Lower lobe of right lung (tissue), 2 donors: Measurements from ENCODE around the gene RIMS1. TPM values are rescaled to one million over a fixed set of nuclear protein-coding genes. Genes with fewer than 3 reads are reported as not detected.

Source experiments
- ATAC-seq, 2 donors: fragments of 200-7000 bp; cut with Tn5 transposase; one replicate each; pipeline ENCODE4 v1.9.1; 2020 to 2022; ENCODE audit warnings: mild to moderate bottlenecking in 2 of 2, moderate library complexity in 2 of 2
- DNase-seq: peaks from one replicate; pipeline ENCODE4 v3.0.0-alpha.2; 2020
- H3K27ac ChIP-seq: fragments of 200-600 bp; one replicate; pipeline ENCODE4 v1.8.0; 2022
- H3K27me3 ChIP-seq: fragments of 200-600 bp; one replicate; pipeline ENCODE4 v1.8.0; 2022; ENCODE audit warnings: low read depth
- H3K36me3 ChIP-seq: fragments of 200-600 bp; one replicate; pipeline ENCODE4 v1.8.0; 2022; ENCODE audit warnings: mild to moderate bottlenecking
- H3K4me1 ChIP-seq: fragments of 200-600 bp; one replicate; pipeline ENCODE4 v1.8.0; 2022
- H3K4me3 ChIP-seq: fragments of 200-600 bp; one replicate; pipeline ENCODE4 v1.8.0; 2022; ENCODE audit warnings: mild to moderate bottlenecking
- H3K9me3 ChIP-seq: fragments of 200-600 bp; one replicate; pipeline ENCODE4 v1.8.0; 2022
- intact Hi-C: fragments of 100-400 bp; cut with DNase I; formaldehyde crosslinking; loops from one replicate; pipeline ENCODE4 v1.11.0; 2022
- total RNA-seq: library from RNA; stranded (reverse); fragmentation: NEBNext Ultra II Directional; extraction: Animal tissue kit (Norgen Biotek cat#: 25700); gene quantifications from one replicate; pipeline ENCODE4 v1.2.1, GENCODE V29; 2021
- TF ChIP-seq, protein P1 (sequence below): fragments of 200-600 bp; IDR thresholded peaks from one replicate; pipeline ENCODE4 v1.8.0; 2022; ENCODE audit warnings: antibody characterized with exemption, mild to moderate bottlenecking
- donor health status: DM: no; HTN: yes; CAD: no; lungs with severe emphysema.

Gene RIMS1
- total RNA-seq, 1 donor from 2014 or later = 3.8 TPM

GRCh38 chr6:72064399-72064975 lies 178.1 kb downstream of the RIMS1 start:
- Histone ChIP-seq H3K4me3 (no peak overlapping the region), H3K36me3 (no peaks in the 10 kb centered on the region), H3K9me3 (no peaks in the 10 kb centered on the region), H3K4me1 (no peaks in the 10 kb centered on the region), H3K27ac (no peak overlapping the region), H3K27me3 (no peaks in the 10 kb centered on the region)
- TF ChIP-seq, protein P1, sequence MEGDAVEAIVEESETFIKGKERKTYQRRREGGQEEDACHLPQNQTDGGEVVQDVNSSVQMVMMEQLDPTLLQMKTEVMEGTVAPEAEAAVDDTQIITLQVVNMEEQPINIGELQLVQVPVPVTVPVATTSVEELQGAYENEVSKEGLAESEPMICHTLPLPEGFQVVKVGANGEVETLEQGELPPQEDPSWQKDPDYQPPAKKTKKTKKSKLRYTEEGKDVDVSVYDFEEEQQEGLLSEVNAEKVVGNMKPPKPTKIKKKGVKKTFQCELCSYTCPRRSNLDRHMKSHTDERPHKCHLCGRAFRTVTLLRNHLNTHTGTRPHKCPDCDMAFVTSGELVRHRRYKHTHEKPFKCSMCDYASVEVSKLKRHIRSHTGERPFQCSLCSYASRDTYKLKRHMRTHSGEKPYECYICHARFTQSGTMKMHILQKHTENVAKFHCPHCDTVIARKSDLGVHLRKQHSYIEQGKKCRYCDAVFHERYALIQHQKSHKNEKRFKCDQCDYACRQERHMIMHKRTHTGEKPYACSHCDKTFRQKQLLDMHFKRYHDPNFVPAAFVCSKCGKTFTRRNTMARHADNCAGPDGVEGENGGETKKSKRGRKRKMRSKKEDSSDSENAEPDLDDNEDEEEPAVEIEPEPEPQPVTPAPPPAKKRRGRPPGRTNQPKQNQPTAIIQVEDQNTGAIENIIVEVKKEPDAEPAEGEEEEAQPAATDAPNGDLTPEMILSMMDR = no peak
- DNase-seq (no peak), ATAC-seq (no peak)
- intact Hi-C loops = no loop called here

- ATAC-seq = no peak
- Histone ChIP-seq H3K27ac (no peak overlapping the region), H3K4me3 (no peak overlapping the region), H3K27me3 (no peaks in the 10 kb centered on the region), H3K4me1 (no peaks in the 10 kb centered on the region), H3K9me3 (no peaks in the 10 kb centered on the region), H3K36me3 (no peaks in the 10 kb centered on the region)
- intact Hi-C loops = no loop called here
- DNase-seq = no peak
- TF ChIP-seq, protein P1 = no peak
Measured at GRCh38 chr6:72078096-72078495, 191.7 kb downstream of the RIMS1 start.

GRCh38 chr6:72080260-72080941 lies 194.1 kb downstream of the RIMS1 start:
- intact Hi-C loops = no loop called here
- Histone ChIP-seq H3K4me1 (no peaks in the 10 kb centered on the region), H3K36me3 (no peaks in the 10 kb centered on the region), H3K27ac (no peak overlapping the region), H3K9me3 (no peaks in the 10 kb centered on the region), H3K27me3 (no peaks in the 10 kb centered on the region), H3K4me3 (no peak overlapping the region)
- TF ChIP-seq, protein P1 = no peak
- ATAC-seq (no peak), DNase-seq (no peak)

DNA sequence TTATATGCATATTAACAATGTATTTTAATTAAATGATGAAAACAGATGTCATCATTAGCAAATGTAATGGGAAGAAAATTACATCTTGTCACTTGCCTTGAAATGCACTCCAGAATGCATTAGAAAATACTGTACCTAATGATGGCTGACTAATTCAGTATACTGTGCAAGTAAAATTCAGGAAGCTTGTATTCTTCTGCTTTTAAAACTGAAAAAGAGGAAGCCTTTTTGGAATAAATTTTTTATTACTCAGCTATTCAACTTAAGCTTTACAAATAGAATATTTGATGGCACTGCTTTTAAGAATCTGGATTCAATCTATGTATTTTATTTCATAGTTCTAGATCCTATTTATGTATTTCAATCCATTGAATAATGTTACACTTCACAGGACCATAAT lies 195.5 kb downstream of the RIMS1 start:
- Histone ChIP-seq H3K36me3 (no peaks in the 10 kb centered on the region), H3K4me3 (no peak overlapping the region), H3K9me3 (no peaks in the 10 kb centered on the region), H3K27me3 (no peaks in the 10 kb centered on the region), H3K4me1 (no peaks in the 10 kb centered on the region), H3K27ac (no peak overlapping the region)
- no peak for ATAC-seq
- DNase-seq = no peak
- intact Hi-C loops = no loop called here
- TF ChIP-seq, protein P1 = no peak

DNA sequence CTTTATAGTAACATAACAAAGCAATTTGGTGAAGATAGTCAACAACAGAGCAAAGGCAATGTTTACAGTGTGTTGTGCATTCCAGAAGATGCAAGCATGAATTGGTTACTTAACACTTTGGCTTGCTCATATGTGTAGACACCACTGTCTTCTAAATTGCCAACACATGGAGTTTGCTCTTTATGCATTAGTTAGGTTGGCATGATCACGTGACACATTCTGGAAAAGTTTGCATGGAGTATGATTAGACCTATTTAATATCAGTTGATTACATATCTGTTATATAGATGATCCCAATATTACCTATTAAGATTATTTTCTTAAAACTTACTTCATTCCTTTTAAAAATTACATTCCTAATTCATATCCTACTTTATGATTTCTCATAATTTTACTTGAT lies 197.6 kb downstream of the RIMS1 start:
- Histone ChIP-seq H3K27ac (no peak overlapping the region), H3K36me3 (no peaks in the 10 kb centered on the region), H3K4me3 (no peak overlapping the region), H3K27me3 (no peaks in the 10 kb centered on the region), H3K9me3 (no peaks in the 10 kb centered on the region), H3K4me1 (no peaks in the 10 kb centered on the region)
- TF ChIP-seq, protein P1 = no peak
- intact Hi-C loops = no loop called here
- no peak for DNase-seq
- ATAC-seq = no peak
